ENCODE data around the gene NT5C1B. TPM values are rescaled to one million over a fixed set of nuclear protein-coding genes. Genes with fewer than 3 reads are reported as not detected.

Gene NT5C1B
- total RNA-seq, 2 donors from 2014 or later: not detected

DNA sequence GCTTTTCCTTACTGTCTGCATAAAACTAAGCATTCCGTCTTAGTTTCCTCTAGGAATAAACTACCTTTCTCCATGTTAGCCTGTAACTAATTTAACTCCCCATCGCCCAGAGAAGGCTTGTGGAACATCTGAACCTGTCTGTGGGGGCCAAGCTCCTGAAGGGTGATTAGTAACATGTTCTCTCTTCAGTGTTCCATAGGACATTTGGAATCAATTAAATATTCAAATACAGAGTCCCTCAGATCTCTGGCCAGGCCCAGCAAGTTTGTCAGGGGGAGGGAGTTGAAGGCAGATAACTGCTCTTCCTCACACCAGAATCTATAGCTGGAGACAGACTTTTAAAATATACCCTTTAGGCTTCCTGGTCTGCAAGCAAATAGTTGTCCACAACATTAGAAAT, 37.7 kb downstream of the NT5C1B start:
- intact Hi-C loops (cut with DNase I): no loop called here
- Histone ChIP-seq H3K4me1 (no peaks in the 10 kb centered on the region), H3K9ac (ENCODE audit: low read depth in 2 of 2, low read length in 2 of 2) (no peak overlapping the region), H3K9me3 (no peaks in the 10 kb centered on the region), H3K4me3 (no peak overlapping the region), H3K27me3 (no peaks in the 10 kb centered on the region), H3K27ac (no peak overlapping the region), H3K36me3 (no peaks in the 10 kb centered on the region)
- no peak for DNase-seq
- TF ChIP-seq, protein P1, sequence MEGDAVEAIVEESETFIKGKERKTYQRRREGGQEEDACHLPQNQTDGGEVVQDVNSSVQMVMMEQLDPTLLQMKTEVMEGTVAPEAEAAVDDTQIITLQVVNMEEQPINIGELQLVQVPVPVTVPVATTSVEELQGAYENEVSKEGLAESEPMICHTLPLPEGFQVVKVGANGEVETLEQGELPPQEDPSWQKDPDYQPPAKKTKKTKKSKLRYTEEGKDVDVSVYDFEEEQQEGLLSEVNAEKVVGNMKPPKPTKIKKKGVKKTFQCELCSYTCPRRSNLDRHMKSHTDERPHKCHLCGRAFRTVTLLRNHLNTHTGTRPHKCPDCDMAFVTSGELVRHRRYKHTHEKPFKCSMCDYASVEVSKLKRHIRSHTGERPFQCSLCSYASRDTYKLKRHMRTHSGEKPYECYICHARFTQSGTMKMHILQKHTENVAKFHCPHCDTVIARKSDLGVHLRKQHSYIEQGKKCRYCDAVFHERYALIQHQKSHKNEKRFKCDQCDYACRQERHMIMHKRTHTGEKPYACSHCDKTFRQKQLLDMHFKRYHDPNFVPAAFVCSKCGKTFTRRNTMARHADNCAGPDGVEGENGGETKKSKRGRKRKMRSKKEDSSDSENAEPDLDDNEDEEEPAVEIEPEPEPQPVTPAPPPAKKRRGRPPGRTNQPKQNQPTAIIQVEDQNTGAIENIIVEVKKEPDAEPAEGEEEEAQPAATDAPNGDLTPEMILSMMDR (IDR thresholded peaks at IDR 0.05): no peak

DNA sequence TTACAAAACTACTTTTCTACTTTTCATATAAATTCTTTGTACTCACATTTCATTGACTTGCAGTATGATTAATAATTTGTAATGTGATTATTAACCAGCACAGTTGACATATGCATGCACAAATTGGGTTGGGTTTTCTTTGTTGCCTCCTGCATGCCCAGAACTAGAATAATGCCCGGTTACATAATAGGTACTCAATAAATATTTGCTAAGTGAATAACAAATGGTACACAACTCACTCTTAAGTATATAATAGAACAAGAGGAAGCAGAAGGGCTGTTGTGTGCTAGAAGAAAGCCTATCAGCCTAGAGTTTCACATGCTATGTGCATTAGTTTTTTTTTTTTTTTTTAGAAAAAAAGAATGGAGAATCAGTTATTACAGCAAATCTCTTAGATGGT, 38.2 kb downstream of the NT5C1B start:
- Histone ChIP-seq H3K9me3 (no peaks in the 10 kb centered on the region), H3K4me1 (no peaks in the 10 kb centered on the region), H3K36me3 (no peaks in the 10 kb centered on the region), H3K4me3 (no peak overlapping the region), H3K27ac (no peak overlapping the region), H3K27me3 (no peaks in the 10 kb centered on the region), H3K9ac (ENCODE audit: low read depth in 2 of 2, low read length in 2 of 2) (no peak overlapping the region)
- DNase-seq: no peak
- intact Hi-C loops (cut with DNase I): no loop called here
- TF ChIP-seq, protein P1 (IDR thresholded peaks at IDR 0.05): no peak

DNA sequence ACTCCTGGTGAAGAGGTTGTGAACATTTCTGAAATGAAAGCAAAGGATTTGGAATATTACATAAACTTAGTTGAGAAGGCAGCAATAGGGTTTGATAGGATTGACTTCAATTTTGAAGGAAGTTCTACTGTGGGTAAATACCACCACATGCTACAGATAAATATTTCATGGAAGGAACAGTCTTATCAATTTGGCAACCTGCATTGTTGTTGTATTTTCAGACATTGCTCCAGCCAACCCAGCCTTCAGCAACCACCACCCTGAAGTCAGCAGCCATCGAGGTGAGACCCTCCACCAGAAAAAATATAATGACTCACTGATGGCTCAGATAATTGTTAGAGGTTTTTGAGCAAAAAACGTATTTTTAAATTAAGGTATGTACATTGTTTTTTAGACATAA, 38.9 kb downstream of the NT5C1B start:
- intact Hi-C loops (cut with DNase I): no loop called here
- H3K36me3 ChIP-seq: no peaks in the 10 kb centered on the region
- no peaks in the 10 kb centered on the region for H3K9me3 ChIP-seq
- H3K4me1 ChIP-seq: no peaks in the 10 kb centered on the region
- H3K27ac ChIP-seq: no peak overlapping the region
- TF ChIP-seq, protein P1 (IDR thresholded peaks at IDR 0.05): no peak
- H3K4me3 ChIP-seq: no peak overlapping the region
- no peak overlapping the region for H3K9ac ChIP-seq (ENCODE audit: low read depth in 2 of 2, low read length in 2 of 2)
- no peaks in the 10 kb centered on the region for H3K27me3 ChIP-seq
- DNase-seq: no peak

DNA sequence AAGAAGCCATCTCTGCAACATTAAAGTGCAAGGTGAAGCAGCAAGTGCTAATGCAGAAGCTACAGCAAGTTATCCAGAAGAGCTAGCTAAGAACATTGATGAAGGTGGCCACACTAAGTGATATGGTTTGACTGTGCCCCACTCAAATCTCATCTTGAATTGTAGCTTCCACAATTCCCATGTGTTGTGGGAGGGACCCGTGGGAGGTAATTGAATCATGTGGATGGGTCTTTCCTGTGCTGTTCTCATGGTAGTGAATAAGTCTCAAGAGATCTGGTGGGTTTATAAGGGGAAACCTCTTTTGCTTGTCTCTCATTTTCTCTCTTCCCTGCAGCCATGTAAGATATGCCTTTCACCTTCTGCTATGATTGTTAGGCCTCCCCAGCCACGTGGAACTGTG, 40.3 kb downstream of the NT5C1B start:
- Histone ChIP-seq H3K9me3 (no peaks in the 10 kb centered on the region), H3K27ac (no peak overlapping the region), H3K4me1 (no peaks in the 10 kb centered on the region), H3K9ac (ENCODE audit: low read depth in 2 of 2, low read length in 2 of 2) (no peak overlapping the region), H3K27me3 (no peaks in the 10 kb centered on the region), H3K36me3 (no peaks in the 10 kb centered on the region), H3K4me3 (no peak overlapping the region)
- no peak for DNase-seq
- TF ChIP-seq, protein P1 (IDR thresholded peaks at IDR 0.05): no peak
- intact Hi-C loops (cut with DNase I): no loop called here

DNA sequence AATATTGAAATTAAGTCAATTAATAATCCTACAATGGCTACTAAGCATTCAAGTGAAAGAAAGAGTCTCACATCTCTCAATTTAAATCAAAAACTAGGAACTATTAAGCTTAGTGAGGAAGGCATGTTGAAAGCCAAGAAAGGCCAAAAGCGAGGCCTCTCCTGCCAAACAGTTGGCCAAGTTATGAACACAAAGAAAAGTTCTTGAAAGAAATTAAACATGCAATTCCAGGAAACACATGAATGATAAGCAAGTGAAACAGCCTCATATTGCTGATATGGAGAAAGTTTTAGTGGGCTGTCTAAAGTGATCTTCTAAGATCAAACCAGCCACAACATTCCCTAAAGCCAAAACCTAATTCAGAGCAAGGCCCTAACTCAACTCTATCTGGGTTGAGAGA, 40.7 kb downstream of the NT5C1B start:
- Histone ChIP-seq H3K4me3 (no peak overlapping the region), H3K9me3 (no peaks in the 10 kb centered on the region), H3K4me1 (no peaks in the 10 kb centered on the region), H3K27me3 (no peaks in the 10 kb centered on the region), H3K9ac (ENCODE audit: low read depth in 2 of 2, low read length in 2 of 2) (no peak overlapping the region), H3K36me3 (no peaks in the 10 kb centered on the region), H3K27ac (no peak overlapping the region)
- intact Hi-C loops (cut with DNase I): no loop called here
- TF ChIP-seq, protein P1 (IDR thresholded peaks at IDR 0.05): no peak
- DNase-seq: no peak

DNA sequence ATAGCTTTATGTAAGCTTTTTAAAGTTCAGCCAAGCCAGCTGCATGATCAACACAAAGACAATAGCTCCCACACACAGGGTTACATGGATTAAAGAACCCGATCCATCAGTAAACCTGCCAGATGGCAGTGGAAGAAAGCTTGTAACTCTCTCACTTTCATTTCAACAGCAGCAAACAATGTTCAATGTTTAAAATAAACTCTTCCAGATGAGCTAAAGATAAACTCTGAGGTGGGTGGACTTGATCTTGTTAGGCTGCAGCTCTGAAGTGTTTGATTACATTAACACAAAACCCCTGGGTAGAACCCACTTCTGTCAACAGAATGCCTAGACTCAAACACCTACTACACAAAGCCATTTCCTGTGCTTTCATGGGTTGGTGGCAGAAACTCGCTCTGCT, 42.8 kb downstream of the NT5C1B start:
- no peaks in the 10 kb centered on the region for H3K4me1 ChIP-seq
- no peak for DNase-seq
- intact Hi-C loops (cut with DNase I): no loop called here
- no peaks in the 10 kb centered on the region for H3K9me3 ChIP-seq
- TF ChIP-seq, protein P1 (IDR thresholded peaks at IDR 0.05): no peak
- no peaks in the 10 kb centered on the region for H3K27me3 ChIP-seq
- H3K9ac ChIP-seq (ENCODE audit: low read depth in 2 of 2, low read length in 2 of 2): no peak overlapping the region
- no peaks in the 10 kb centered on the region for H3K36me3 ChIP-seq
- no peak overlapping the region for H3K27ac ChIP-seq
- no peak overlapping the region for H3K4me3 ChIP-seq

All from colonic mucosa (tissue), 4 donors.